Left renal cortex interstitium (tissue), 4 donors: ENCODE results near the gene CTNNA1. TPM values are rescaled to one million over a fixed set of nuclear protein-coding genes. Genes with fewer than 3 reads are reported as not detected.
"Not testable (repeated sequence)": the region's sequence is repeated elsewhere in the genome, so short reads cannot be mapped to it uniquely, and the experiment has no call there.

Experiments used
- DNase-seq, 4 donors: peaks; one replicate each; pipeline ENCODE4 v3.0.0-alpha.2; 2013; ENCODE audit warnings: low read depth in 4 of 4, low spot score in 2 of 4, missing footprints in 1 of 4
- polyA plus RNA-seq, 4 donors: library from polyadenylated mRNA; unstranded; fragments of 120-200 nt; gene quantifications; one replicate each; pipeline ENCODE4 v1.2.1, GENCODE V29; 2013; ENCODE audit not compliant: insufficient read length in 4 of 4

The CTNNA1 gene
- polyA plus RNA-seq, 4 donors, result 383 to 405 (median 391) TPM

DNA sequence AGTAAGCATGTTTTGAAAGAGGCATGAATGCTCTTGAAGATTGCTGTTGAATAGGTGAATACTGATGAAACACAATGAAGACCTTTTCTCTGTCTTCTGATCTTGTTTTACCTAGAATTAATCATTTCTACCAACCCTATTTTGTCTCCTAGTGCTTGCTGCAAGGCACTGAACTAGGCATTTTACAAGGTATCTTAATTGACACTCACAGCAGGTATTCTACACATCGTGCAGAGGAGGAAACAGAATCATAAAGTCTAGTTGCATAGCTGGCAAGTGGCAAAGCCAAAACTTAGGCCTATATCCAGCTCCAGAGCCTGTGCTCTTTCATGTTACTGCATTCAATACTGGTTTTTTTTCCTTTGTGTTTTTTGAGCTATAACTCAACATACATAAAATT lies 50.7 kb downstream of the CTNNA1 start:
- DNase-seq, result no peak

DNA sequence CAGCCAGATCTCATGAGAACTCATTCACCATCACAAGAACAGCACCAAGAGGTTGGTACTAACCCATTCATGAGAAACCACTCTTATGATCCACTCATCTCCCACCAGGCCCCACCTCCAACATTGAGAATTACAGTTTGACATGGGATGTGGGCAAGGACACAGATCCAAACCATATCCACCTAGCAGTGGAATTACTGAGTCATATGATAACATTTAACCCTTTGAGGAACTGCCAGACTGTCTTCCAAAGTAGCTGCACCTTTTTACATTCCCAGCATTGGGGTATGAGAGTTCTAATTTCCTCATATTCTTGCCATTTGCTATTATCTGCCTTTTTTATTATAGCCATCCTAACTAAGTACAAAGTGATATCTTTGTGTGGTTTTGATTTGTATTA lies 51.9 kb downstream of the CTNNA1 start:
- DNase-seq, result no peak

DNA sequence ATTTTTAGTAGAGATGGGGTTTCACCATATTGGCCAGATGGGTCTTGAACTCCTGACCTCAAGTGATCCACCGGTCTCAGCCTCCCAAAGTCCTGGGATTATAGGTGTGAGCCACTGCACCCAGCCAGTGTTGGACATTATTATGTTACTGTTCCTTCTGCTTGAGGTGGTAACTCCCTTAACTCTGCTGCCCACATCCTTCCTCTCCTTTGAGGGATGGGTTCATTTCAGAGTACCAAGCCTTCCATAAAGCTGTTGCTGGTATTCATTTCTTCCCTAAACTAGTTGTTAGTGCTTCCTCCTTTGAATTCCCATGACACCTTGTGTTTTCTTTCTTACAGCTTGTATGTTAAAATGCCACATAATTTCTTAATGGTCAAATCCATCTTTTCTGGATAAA lies 54.0 kb downstream of the CTNNA1 start:
- DNase-seq, result no peak

DNA sequence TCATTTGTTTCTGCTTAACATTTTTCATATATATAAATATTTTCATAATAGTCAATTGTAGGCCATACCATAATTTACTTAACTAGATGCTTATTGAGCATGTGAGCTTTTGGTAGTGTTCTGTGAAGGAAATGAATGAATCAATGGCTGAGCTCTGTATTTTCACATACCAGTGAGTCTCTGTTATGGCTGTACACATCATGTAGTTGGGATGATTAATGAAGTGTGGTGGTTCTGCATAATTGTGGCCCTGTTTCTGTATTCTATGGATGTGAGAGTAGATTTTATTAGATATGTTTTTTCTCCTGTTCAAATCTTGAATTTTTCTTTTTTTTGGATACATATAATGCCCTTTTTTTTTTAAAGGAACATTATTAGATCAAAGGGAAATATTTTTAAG lies 56.2 kb downstream of the CTNNA1 start:
- DNase-seq, result no peak

DNA sequence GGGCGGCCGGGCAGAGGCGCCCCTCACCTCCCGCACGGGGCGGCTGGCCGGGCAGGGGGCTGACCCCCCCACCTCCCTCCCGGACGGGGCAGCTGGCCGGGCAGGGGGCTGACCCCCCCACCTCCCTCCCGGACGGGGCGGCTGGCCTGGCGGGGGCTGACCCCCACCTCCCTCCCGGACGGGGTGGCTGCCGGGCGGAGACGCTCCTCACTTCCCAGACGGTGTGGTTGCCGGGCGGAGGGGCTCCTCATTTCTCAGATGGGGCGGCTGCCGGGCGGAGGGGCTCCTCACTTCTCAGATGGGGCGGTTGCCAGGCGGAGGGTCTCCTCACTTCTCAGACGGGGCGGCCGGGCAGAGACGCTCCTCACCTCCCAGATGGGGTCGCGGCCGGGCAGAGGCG lies 57.6 kb downstream of the CTNNA1 start:
- not testable (repeated sequence) for DNase-seq

DNA sequence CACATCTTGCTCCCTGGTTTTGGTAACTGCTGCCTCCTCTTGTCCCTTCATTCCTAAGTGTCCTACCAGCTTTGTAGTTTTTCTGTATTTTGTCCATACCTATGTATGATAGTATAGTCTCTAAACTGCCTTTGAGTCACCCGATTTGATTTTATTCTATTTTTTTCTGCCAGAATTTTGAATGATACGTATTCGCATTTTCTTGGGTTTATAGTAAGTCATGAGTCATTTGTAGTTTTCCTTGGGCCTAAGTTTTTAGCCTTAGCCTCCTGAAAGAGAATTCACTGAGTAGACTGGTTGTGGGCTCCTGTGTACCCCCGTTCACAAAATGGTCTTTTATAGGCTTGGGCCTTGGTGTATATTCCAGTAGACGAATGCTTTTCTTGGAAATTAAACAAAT lies 62.3 kb downstream of the CTNNA1 start:
- no peak for DNase-seq

DNA sequence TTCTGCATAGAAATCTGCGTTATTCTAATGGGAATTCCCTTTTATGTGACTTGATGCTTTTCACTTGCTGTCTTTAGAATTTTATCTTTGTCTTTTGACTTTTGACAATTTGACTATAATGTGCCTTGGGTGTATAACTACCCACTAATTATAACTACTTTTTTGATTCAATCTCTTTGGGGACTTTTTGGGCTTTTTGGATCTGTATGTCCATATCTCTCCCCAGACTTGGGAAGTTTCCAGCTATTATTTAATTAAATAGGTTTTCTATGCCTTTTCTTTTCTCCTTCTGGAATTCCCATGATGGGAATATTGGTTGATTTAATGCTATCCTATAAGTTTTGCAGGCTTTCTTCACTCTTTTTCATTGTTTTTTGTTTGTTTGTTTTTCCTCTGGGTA lies 64.0 kb downstream of the CTNNA1 start:
- DNase-seq, result no peak

DNA sequence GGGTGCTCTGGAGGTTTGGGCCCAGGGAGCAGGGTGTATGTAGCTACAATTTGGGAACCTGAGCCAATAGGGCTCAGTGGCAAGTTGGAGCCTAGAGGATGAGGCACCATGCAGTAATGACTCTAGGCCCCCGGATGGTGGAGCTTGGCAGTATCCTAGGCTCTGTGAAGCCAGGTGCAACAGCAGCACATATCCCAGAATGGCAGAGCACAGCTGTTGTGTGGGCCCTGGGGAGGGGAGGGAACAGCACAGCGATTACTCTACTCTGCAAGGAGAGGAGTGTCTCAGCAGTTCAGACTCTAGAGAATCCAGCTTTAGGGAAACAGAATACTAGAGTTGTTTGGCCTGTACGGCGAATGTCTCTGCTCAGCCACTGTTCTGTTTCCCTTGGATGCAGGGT lies 65.9 kb downstream of the CTNNA1 start:
- no peak for DNase-seq

DNA sequence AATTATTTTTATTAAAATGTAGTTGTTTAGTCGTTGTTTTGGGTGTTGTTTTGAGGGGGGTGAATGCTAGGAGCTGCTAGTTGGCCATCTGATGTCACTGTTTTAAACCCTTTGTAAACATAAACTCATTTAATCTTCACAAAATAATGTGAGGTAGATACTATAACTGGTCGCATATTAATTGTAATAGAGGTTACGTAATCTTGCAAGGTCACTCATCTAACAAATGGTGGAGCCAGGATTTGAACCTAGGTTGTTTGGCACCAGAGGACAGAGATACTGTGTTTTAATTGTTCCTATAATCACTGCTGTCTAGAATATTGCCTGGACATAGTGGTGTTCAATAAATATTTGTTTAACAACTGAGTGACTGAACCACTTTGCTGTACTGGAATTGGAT lies 67.5 kb downstream of the CTNNA1 start:
- no peak for DNase-seq

DNA sequence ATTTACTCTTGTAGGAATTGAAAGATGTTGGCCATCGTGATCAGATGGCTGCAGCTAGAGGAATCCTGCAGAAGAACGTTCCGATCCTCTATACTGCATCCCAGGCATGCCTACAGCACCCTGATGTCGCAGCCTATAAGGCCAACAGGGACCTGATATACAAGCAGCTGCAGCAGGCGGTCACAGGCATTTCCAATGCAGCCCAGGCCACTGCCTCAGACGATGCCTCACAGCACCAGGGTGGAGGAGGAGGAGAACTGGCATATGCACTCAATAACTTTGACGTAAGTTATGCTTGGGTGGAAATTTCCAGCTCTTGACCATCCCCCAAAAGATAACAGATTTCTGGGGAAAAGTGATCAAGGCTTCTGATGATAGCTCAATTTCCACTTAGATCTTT lies 71.3 kb downstream of the CTNNA1 start:
- no peak for DNase-seq

DNA sequence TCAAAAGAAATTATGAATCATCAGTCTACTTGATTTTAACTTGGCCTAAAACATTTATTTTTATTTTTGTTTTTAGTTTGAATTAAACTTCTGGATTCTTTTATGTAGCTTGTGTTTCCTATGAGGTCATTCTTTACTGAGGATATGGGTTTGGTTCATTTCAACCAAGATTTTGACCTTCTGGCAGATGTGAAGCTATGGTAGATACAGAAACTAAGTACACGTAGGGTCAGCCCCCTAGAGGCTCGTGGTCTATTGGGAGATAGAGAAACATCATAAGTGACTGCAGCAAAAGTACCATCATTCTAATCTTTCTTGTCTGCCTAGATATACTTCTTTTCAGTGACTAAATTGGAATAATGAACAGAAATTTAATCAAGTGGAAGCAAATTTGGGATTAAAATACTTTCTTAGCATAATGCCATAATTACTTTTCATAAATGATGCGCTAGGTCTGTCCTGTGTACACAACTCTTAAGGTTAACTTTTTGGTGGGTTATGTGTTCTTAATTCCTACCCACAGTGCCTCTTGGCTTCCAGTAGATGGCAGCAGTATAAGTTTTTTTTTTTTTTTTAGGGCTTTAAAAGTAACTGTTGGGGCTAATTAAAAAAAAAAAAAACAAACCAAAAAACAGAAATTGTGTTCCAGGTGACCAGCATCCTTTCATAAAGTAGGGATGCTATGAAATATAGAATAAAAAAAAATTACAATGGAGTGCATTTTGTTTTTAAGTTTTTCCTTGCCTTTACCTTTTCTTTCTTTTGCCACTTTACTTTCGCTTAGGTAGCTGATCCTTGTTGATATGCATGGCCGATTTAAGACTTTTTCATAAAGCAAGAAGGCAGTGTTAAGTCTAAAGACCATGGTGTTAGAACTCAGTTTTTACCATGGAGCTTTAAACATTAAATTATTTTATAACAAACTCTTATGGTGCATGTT lies 72.0 kb downstream of the CTNNA1 start:
- DNase-seq, result no peak

DNA sequence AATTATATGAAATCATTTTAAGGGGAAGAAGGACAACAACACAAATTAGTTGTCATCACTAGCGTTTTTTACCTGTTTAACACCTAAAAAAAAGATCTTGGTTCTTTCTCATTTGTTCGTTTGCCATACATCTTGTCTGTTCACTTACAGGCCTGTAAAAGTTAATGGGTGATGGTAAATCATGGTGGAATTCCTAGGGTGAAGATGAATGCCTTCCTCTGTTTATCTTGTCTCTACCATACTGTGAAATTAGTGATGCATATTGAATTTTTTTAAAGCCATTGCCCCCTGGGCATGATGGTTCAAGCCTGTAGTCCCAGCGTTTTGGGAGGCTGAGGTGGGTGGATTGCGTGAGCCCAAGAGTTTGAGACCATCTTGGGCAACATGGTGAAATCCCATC lies 75.3 kb downstream of the CTNNA1 start:
- DNase-seq, result no peak

DNA sequence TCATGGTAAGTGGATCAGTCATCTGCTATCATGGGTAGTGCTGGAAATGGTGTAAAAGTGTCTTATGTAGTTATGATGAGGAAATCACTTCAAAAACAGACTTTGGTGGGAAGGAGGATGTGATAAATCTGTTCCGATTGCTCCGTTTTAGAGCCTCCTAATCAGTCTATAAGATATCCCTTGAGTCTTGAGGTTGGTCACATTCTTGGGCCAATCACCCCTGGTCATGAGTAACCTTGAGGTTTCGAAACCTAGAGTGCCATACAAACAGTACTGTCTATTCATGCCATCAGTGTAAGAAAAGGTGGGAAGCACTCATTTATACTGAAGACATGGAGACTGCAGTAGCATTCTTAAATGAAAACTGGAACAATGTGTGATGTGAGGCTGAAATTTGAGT lies 76.1 kb downstream of the CTNNA1 start:
- DNase-seq, result no peak

DNA sequence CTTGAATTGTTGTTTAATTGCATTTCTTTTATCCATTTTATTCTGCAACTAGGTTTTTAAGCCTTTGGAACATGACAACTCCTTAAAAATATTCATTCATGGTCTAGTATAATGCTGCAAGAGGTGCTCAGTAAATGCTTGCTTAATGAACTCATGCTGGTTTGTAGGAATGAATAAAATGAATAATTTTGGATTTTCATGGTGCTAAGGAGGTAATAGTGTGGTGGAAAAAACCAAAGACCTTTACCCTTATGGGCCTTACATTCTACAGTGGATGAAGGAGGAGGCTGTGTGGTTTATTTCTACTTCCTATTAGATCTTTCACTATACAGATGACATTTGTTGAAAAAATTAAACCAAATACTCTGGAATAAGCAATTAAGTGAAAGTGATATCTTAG lies 78.5 kb downstream of the CTNNA1 start:
- no peak for DNase-seq

DNA sequence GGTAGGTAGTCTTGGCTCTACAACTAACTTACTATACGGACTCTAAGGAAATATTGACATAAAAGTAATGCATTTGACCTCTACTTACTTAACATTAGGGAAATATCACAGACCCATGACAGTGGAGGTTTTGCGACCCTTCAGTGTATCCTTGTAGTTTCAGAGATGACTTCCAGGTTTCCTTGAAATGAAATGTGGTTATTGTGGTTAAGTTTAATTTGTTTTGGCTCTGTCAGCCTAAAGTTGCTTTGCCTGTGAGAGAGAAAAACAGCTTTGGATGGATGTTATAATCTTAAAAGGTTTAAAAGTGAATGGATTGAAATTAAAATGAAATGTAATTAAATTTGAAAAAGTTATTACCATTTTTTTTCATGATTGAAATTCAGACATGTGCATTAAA lies 79.0 kb downstream of the CTNNA1 start:
- DNase-seq, result no peak

DNA sequence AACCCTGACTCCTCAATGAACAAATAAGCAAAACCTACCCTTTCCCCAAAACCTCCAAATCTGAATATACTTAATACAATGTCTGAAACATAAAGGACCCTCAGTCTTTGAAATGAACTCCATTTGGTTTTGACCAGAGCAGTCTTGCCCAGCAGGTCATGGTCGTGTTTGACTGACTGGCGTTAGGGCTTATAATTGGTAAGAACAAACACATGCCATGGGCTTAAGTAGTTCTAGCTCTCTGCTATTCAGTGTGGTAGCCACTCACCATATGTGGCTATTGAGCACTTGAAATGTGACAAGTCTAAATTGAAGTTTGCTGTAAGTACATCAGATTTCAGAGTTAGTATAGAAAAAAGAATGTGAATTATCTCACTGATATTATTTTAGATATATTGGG lies 79.9 kb downstream of the CTNNA1 start:
- DNase-seq, result no peak

DNA sequence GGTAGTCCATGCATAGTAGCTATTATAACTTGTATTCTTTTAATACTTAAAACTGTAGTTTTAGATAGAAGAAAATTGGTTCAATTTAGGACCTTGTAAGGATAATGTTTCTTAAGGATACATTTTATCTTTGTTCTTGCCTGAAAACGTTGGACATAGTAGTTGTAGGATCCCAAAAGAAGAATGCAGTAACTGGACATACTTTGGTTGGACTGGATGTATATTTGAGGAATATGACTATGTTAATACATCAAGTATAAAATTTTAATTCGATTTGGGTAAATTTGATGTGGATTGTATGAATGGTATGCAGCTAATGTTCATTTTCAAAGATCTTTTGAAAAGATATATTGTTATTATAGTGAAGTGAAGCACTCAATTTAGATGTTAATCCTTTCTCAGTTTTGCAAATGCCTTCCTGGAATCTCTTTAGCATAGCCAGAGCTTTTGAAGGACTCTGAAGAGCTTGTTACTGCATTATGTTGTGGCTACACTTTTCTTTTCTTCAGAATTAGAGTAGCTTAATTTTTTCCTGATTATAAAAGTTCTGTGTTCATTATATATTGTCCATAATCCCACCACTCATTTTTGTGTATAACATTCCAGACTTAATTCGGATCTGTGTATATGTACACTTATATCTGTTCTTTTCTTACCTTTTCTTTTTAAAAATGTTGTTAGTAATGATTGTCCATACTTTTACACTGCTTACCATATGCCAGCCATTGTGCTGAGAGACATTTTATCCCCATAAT lies 80.7 kb downstream of the CTNNA1 start:
- DNase-seq, result no peak

DNA sequence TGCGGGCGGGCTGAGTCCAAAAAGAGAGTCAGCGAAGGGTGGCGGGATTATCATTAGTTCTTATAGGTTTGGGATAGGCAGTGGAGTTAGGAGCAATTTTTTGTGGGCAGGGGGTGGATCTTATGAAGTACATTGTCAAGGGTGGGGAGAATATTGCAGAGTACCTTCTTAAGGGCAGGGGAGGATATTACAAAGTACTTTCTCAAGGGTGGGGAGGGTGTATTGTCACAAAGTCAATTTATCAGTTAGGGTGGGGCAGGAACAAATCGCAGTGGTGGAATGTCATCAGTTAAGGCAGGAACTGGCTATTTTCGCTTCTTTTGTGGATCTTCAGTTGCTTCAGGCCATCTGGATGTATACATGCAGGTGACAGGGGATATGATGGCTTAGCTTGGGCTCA lies 81.6 kb downstream of the CTNNA1 start:
- not testable (repeated sequence) for DNase-seq

DNA sequence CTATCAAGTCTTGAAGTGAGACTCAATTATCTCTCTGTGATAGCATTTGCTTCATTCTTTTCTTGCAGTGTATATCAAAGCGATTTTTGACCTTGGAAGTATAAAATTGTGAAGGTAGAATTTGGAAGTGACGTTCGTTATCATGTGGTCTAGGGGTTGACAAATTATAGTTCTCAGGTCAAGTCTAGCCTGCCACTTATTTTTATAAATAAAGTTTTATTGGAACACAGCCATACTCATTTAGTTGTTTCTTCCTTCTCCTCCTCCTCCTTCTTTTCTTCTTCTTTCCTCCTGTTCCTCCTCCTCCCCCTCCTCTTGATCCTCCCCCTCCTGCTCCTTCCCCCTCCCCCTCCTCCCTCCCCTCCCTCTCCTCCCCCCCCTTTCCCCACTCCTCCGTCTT lies 83.9 kb downstream of the CTNNA1 start:
- DNase-seq, result no peak

DNA sequence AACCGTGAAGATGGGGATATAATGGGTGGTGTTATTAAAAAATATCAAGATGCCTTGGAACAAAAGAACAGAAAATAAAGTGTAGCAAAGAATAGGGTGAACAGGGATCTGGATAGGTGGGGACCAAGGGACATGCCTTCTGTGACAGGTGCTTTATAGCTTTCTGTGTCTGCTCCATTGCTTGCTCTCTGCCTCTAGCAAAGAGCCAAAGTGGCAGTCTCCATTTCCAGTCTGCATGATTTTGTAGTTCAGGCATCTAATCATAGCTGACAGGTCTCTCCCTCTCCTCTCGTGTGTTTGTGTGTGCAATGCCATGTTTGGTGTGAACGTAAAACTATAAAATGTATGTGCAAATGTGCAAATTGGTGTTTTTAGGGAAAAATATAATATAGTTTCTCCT lies 86.9 kb downstream of the CTNNA1 start:
- no peak for DNase-seq

DNA sequence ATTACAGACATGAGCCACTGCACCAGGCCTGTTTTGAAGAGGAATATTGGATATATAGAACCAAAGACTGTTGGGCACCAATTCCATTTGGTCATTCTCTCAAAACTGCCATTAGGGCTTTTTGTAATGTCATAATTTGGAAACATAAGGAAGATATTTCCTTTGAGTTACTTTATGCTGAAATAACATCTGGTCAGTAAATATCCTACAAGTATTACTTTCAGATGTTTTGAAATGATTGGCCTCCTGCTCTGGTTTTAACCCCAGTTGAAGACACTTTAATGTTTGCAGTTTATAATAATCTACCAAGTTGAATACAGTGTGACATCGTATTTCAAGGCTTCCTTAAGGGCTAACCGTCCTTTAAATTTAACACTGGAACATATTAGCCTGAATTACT lies 88.3 kb downstream of the CTNNA1 start:
- no peak for DNase-seq
